NCI-H2107 (cell line): ENCODE measurements around the gene EGF.

ENCODE experiments used
- DNase-seq: peaks from one replicate; lab custom pipeline; 2025; lab: John Stamatoyannopoulos, UW

Gene EGF

DNA sequence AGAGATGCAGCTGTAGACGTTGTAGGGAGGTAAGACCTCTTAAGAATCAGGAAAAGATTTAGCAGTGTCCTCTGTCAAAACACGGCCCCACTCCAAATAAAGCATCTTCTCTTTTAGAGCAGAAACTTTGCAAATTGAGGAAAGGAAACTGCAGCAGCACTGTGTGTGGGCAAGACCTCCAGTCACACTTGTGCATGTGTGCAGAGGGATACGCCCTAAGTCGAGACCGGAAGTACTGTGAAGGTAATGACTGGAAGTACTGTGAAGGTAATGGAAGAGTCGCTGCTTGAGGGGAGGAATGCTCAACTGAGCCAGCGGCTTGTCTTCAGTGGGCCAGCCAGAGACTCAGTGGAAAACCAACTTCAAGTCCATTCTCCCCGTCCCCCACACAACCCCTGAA, 46.5 kb downstream of the EGF start:
- no peak for DNase-seq

GRCh38 chr4:109962401-109962800, 49.7 kb downstream of the EGF start:
- DNase-seq: no peak

DNA sequence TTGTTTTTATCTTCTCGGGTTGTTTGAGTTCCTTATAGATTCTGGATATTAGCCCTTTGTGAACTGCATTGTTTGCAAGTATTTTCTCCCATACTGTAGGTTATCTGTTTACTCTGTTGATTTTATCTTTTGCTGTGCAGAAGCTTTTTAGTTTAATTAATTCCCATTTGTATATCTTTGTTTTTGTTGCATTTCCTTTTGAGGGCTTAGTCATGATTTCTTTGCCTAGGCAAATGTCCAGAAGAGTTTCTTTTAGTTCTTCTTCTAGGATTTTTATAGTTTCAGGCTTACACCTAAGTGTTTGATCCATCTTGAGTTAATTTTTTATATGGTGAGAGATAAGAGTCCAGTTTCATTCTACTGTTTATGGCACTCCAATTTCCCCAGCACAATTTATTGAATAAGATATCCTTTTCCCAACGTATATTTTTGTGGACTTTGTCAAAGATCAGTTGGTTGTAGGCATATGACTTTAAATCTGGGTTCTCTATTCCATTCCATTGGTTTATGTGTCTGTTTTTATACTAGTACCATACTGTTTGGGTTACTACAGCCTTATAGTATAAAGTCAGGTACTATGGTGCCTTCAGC, 54.3 kb downstream of the EGF start:
- DNase-seq: no peak

- no peak for DNase-seq
Measured at GRCh38 chr4:109967798-109968520, 55.3 kb downstream of the EGF start.

- DNase-seq: no peak
Measured at GRCh38 chr4:109969087-109969486, 56.4 kb downstream of the EGF start.

- no peak for DNase-seq
Measured at GRCh38 chr4:109969919-109970318, 57.2 kb downstream of the EGF start.

GRCh38 chr4:109972786-109973528, 60.3 kb downstream of the EGF start:
- DNase-seq: no peak

- DNase-seq: no peak
Measured at GRCh38 chr4:109973529-109973905, 60.8 kb downstream of the EGF start.

GRCh38 chr4:109976189-109976588, 63.5 kb downstream of the EGF start:
- DNase-seq: no peak

DNA sequence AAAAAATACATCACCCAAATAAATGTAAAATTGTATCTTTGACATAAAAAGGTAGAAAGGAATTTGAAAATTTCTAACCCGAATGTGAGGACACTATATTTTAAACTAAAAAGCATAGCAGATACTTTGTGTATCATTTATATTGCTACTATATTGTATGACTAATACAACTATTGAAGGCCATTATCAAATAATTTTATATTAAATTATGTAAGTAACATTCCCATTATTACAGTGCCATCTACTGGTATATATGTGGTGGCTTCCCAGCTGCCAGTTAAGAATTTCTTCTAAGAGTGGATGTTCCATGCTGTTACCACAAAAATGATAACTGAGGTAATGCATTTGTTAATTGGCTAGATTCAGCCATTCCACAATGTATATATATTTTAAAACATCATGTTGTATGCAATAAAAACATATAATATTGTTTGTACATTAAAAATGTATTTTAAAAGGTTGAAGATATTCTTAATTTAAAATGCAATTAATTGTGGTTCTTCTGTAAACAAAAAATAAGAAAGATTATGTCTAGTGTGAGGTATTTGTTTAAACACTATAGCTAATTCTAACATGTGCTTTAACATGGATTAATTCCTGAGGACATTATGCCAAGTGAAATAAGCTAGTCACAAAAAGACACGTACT, 65.3 kb downstream of the EGF start:
- DNase-seq: no peak

DNA sequence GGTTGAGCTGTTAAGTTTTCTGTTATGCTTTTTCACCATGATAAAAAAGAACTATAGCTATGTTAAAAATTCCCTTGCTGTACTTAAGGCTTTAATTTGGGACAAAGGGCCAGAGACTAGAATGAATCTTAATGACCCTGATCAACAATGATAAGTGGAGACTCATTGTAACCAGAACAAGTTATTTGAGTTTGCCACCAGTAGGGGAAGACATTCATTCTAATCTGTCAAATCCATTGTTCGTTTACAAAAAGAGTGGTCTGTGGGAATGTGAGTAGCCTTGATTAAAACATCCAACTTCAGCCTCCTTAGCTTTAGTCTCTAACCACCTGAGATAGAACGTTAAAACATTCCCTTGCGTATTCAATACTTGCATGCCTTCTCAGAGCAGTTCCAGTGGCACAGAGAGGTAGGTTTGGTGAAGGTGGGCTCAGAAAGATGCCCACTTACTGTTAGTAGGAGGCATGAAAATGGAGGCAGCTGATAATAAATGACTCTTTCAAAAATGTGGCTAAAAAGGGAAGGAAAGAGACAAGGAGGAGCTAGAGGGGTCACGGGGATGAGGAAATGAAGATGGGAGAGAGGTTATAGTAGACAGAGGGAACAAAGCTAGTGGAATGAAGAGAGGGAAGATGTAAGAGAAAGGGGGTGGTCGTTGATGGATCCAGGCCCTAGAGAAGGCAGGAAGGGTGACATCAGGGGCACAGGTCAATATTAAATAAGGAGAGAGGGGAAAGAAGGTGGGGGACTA, 66.2 kb downstream of the EGF start:
- DNase-seq: no peak

- no peak for DNase-seq
Measured at GRCh38 chr4:109979920-109980717, 67.4 kb downstream of the EGF start.

DNA sequence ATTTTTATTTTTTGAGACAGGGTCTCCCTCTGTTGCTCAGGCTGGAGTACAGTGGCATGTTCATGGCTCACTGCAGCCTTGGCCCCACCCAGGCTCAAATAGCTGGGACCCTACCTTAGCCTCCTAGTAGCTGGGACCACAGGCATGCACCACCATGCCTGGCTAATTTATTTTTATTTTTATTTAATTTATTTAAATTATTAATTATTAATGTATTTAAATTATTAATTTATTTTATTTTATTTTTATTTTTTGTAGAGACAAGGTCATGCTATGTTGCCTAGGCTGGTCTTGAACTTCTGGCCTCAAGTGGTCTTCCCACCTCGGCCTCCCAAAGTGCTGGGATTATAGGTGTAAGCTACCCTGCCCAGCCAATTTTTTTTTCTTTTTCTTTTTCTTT, 69.3 kb downstream of the EGF start:
- DNase-seq: no peak

DNA sequence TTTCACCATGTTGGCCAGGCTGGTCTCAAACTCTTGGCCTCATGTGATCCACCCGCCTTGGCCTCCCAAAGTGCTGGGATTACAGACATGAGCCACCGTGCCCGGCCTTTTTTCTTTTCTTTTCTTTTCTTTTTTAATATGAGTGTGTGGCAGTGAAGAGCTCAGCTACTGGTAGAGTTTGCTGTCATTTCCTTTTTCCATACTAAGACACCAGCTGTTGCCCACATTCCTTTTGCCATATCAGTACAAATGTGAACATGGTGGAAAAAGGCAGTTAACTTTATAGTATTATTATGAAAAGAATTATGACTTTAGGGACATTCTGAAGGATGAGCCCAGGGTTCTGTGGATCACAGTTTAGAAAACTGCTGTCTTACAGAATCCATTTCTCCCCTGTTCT, 69.8 kb downstream of the EGF start:
- no peak for DNase-seq

DNA sequence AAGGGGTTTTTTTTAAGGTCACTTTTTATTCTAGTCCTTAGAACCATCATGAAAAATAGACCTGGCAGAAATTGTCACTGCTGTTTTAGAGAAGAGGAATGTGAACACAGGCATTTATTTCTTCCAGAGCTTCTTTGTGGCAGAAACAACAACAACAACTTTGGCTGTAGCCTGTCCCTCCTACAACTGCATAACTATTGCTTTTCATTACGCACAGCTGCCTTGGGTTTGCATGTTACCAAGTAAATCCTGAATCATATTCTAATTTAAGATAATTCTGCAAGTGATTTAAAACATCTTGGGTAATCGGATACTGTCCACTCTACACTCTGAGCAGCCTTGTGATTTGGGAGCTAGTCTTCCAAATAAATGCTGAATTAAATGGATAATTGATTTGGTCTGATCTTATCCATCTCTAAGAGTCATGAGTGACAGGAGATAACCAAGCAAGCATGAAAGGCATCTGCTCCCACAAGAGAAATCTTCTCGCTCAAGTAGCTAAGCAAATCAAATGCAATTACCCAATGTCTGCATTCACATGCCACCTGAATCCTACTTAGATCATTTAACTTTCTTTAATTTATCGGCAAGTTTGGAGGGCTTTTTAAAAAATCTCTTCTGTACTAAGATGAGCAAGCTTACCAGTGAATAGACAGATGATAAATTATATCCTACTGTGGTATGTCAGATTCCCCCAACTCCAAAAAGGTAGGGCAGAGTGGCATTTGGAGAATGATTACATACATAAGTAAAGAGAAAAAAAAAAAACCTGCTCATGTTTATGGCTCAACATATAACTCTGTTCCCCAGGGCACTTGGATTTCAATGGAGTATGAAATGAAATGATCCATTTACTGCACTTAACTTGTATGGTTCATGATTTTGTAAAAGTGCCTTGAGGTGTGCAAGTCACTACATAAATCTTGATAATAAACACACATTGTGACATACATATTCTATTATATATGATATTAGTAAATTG, 73.6 kb downstream of the EGF start:
- no peak for DNase-seq

DNA sequence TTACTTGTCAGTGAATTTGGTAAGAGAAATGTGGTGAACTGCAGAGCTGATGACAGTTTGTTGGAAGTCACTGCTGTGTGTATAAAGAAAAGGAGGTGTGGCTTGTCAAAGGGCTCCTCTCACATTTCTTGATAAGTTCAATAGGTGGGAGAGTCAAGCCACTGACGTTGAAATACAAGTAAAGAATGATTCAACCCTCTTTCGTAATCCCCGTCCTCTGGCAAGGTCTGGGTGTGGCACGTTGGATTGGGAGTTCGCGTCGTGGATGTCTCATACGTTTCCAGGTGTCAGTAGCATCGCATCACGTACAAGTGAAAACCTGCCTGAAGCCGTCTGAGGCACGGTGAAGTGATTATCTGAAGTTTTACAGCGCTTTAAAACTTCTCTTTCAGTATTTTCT, 76.4 kb downstream of the EGF start:
- DNase-seq: no peak

DNA sequence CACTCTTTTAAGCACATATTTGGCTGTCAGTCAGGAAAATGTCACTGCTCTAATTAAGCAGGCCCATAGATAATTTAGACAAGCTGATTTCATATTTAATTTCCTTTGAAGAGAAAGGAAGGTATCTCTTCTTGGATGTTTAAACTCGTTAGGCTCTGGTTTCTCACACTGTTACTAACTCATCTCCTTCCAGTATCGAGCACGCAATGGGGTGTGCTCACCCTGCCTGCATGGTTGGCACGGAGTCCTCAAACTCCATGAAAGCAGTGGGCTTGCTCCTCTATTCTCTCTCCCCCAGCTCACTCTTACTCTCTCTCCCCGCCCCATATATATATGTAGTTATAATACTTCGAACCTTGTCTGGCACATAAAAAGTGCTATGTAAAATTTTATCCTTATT, 76.9 kb downstream of the EGF start:
- DNase-seq: no peak

- no peak for DNase-seq
Measured at GRCh38 chr4:109990261-109991257, 77.9 kb downstream of the EGF start.

GRCh38 chr4:109993116-109993515, 80.4 kb downstream of the EGF start:
- no peak for DNase-seq
